ENCODE data around the gene VDR. TPM values are rescaled to one million over a fixed set of nuclear protein-coding genes. Genes with fewer than 3 reads are reported as not detected.
A peak's percentile ranks its signal among the peaks of the same experiment; 100 is the strongest.

Gene VDR
- total RNA-seq, 3 donors from 2014 or later, result 1.6 to 41.7 (median 16.1) TPM

- DNase-seq (ENCODE audit: low spot score in 2 of 2), result no peak
- TF ChIP-seq POLR2AphosphoS5 (IDR thresholded peaks at IDR 0.05) (no peak), POLR2A (IDR thresholded peaks at IDR 0.05) (no peak), CTCF (IDR thresholded peaks at IDR 0.05) (no peak)
- Histone ChIP-seq H3K4me1 (peaks cover 23 to 27% of the 10 kb centered on the region in 2 donors), H3K27ac (peak overlapping the region; percentile 92 to 95), H3K27me3 (no peaks in the 10 kb centered on the region), H3K4me3 (peak overlapping the region in 2 of 3 donors; percentile 9 to 23), H3K9me3 (no peaks in the 10 kb centered on the region), H3K36me3 (no peaks in the 10 kb centered on the region)
- intact Hi-C loops (cut with DNase I; ENCODE audit: low total_unique reads), result no loop called here
Measured at GRCh38 chr12:47828008-47828975, 76.5 kb downstream of the VDR start.

DNA sequence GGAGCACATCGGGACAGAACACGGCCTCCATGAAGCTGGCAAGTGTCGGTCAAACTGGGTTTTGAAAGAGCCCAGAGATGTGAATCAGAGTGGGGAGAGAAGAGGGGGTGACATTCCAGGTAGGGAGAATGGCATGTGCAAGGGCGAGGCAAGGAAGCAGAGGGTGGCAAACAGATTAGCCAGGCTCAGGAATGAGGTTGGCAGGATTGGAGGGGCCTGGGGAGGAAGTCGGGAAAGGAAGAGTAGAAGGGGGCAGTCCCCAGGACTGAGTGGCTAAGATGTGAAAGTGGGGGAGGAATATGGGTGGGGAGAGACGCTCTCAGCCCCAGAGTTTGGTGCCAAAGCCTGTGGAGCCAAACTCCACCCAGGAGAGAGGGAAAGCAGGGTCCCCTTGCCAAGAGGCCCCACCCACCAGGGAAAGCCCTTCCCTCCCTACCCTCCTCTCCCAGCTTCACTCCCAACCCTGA, 79.6 kb downstream of the VDR start:
- intact Hi-C loops (cut with DNase I; ENCODE audit: low total_unique reads), result no loop called here
- Histone ChIP-seq H3K4me3 (no peak overlapping the region), H3K27ac (peak overlapping the region; percentile 98 to 100), H3K9me3 (no peaks in the 10 kb centered on the region), H3K4me1 (peaks cover 40 to 47% of the 10 kb centered on the region in 2 donors), H3K36me3 (no peaks in the 10 kb centered on the region), H3K27me3 (no peaks in the 10 kb centered on the region)
- DNase-seq (ENCODE audit: low spot score in 2 of 2), result peak in 1 of 2 donors; percentile 78
- no peak for TF ChIP-seq POLR2A (IDR thresholded peaks at IDR 0.05)
- TF ChIP-seq POLR2AphosphoS5 (IDR thresholded peaks at IDR 0.05), result peak in 2 of 3 donors; percentile 28 to 49
- TF ChIP-seq CTCF (IDR thresholded peaks at IDR 0.05), result no peak

GRCh38 chr12:47824635-47825034, 80.2 kb downstream of the VDR start:
- H3K27me3 ChIP-seq, result no peaks in the 10 kb centered on the region
- H3K36me3 ChIP-seq, result no peaks in the 10 kb centered on the region
- TF ChIP-seq CTCF (IDR thresholded peaks at IDR 0.05) (no peak), POLR2A (IDR thresholded peaks at IDR 0.05) (no peak), POLR2AphosphoS5 (IDR thresholded peaks at IDR 0.05) (no peak)
- peaks cover 40 to 46% of the 10 kb centered on the region in 2 donors for H3K4me1 ChIP-seq
- intact Hi-C loops (cut with DNase I; ENCODE audit: low total_unique reads), result no loop called here
- H3K4me3 ChIP-seq, result no peak overlapping the region
- no peak for DNase-seq (ENCODE audit: low spot score in 2 of 2)
- H3K27ac ChIP-seq, result peak overlapping the region; percentile 98 to 100
- H3K9me3 ChIP-seq, result no peaks in the 10 kb centered on the region

DNA sequence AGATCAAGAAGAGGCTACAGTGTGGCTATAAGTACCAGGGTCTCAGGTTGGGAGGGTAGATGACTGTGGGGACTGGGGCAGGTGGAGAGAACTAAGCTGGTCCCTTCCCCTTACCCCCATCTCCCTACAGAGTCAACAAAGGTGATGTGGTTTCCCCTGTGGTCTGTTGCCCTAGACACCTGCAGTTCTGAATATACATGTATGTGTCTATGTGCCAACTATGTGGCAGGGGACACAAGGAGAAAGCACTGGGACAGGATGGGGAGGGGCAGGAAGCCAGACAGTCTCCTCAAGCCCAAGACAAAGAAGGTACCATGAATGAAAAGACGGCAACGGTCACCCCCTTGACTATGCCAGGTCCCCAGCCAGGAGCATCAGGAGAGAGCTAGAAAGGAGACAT, 80.6 kb downstream of the VDR start:
- no peaks in the 10 kb centered on the region for H3K36me3 ChIP-seq
- TF ChIP-seq POLR2AphosphoS5 (IDR thresholded peaks at IDR 0.05) (no peak), POLR2A (IDR thresholded peaks at IDR 0.05) (no peak), CTCF (IDR thresholded peaks at IDR 0.05) (no peak)
- no peaks in the 10 kb centered on the region for H3K9me3 ChIP-seq
- peaks cover 35 to 42% of the 10 kb centered on the region in 2 donors for H3K4me1 ChIP-seq
- intact Hi-C loops (cut with DNase I; ENCODE audit: low total_unique reads), result no loop called here
- H3K27me3 ChIP-seq, result no peaks in the 10 kb centered on the region
- peak overlapping the region; percentile 98 to 100 for H3K27ac ChIP-seq
- no peak overlapping the region for H3K4me3 ChIP-seq
- no peak for DNase-seq (ENCODE audit: low spot score in 2 of 2)
